ENCODE results near the gene KIAA1549. TPM values are rescaled to one million over a fixed set of nuclear protein-coding genes. Genes with fewer than 3 reads are reported as not detected.

The KIAA1549 gene
- total and polyA plus RNA-seq, 2 of the 8 experiments (the other 6 are each of a cell fraction or from before 2014, with no cell fraction given), result 6.5 to 17.3 TPM

- H3K23ac ChIP-seq (ENCODE audit: insufficient read length), result no peak within 1 kb of the TSS
- peak within 1 kb of the TSS in 1 of 4 experiments; percentile 43; a peak in 1 of 8 replicates for H3K4me3 ChIP-seq (ENCODE audit: extremely low read depth in 1 of 4, insufficient read depth in 2 of 4, low read depth in 3 of 4, low read length in 4 of 4)
- no peaks in the 10 kb centered on the region for H3K79me1 ChIP-seq (ENCODE audit: low read depth, low read length)
- ChIA-PET CTCF (ENCODE audit: partially characterized antibody) (interaction anchor here (0.6 to 2.7 kb wide), 10 partner anchors 11 to 370 kb away, joined by 3 to 15 read pairs (median 3); no protein-coding TSS in a partner anchor), POLR2A (ENCODE audit: partially characterized antibody) (no interaction called here)
- no peaks in the 10 kb centered on the region for H3K36me3 ChIP-seq (ENCODE audit: control insufficient read depth in 2 of 4, insufficient read depth in 4 of 4, low read length in 3 of 4)
- H2BK12ac ChIP-seq (ENCODE audit: low read depth, low read length), result peak within 1 kb of the TSS; percentile 52; the same call in 1 of the 2 replicates
- no peak within 1 kb of the TSS for H3K4ac ChIP-seq (replicated peaks; ENCODE audit: insufficient read length, low read depth, low read length)
- peak within 1 kb of the TSS; percentile 69; the same call in 1 of the 2 replicates for H2BK5ac ChIP-seq (ENCODE audit: low read depth, low read length)
- H3K18ac ChIP-seq (ENCODE audit: extremely low read depth, low read length), result peak within 1 kb of the TSS; percentile 55
- FAIRE-seq (peak; percentile 50), DNase-seq (ENCODE audit: low read depth in 1 of 2, low spot score in 2 of 2) (peak; percentile 70 to 73)
- H3K9me3 ChIP-seq (ENCODE audit: insufficient read depth in 2 of 2, low read depth in 1 of 2, low read length in 1 of 2), result no peaks in the 10 kb centered on the region
- no peak within 1 kb of the TSS for H2BK120ac ChIP-seq (replicated peaks; ENCODE audit: low read depth, low read length)
- peak within 1 kb of the TSS; percentile 37 to 61 for H3K4me2 ChIP-seq (ENCODE audit: insufficient read depth in 1 of 2, low read depth in 2 of 2, low read length in 2 of 2)
- H2BK20ac ChIP-seq (ENCODE audit: low read length), result peak within 1 kb of the TSS; percentile 67; the same call in 1 of the 2 replicates
- H4K20me1 ChIP-seq (replicated peaks in 1 of 2; ENCODE audit: control insufficient read depth in 1 of 2, insufficient read depth in 2 of 2, low read length in 2 of 2), result no peaks in the 10 kb centered on the region
- H4K5ac ChIP-seq (ENCODE audit: insufficient read length, low read depth, low read length), result no peak within 1 kb of the TSS
- H3K9ac ChIP-seq (replicated peaks in 1 of 4; ENCODE audit: extremely low read depth in 1 of 4, low read depth in 3 of 4, low read length in 3 of 4), result no peak within 1 kb of the TSS; a peak in 3 of 7 replicates
- peak within 1 kb of the TSS; percentile 97 for H2BK15ac ChIP-seq (ENCODE audit: low read length)
- no peak within 1 kb of the TSS for H2AK5ac ChIP-seq (ENCODE audit: low read depth, low read length)
- WGBS, 2 experiments (ENCODE audit: extremely low coverage in 1 of 2, insufficient coverage in 1 of 2, insufficient read length in 1 of 2, insufficient replicate concordance in 2 of 2, low coverage in 1 of 2, low lambda C conversion rate in 2 of 2, missing lambda C conversion rate in 1 of 2), result 13% methylated on average over 13 of the region's 14 CpGs; no CpG with 5 or more reads in 1 of the 2 experiments
- peaks cover 7% of the 10 kb centered on the region; the same call in 1 of the 2 replicates for H3K23me2 ChIP-seq (ENCODE audit: low read depth, low read length)
- H2AFZ ChIP-seq (ENCODE audit: low read length), result peak within 1 kb of the TSS; percentile 99
- H4K91ac ChIP-seq (replicated peaks; ENCODE audit: insufficient read length, low read length), result peak within 1 kb of the TSS; percentile 22
- peaks cover 7 to 18% (median 9%) of the 10 kb centered on the region in 4 experiments for H3K4me1 ChIP-seq (replicated peaks in 1 of 4; ENCODE audit: control insufficient read depth in 3 of 4, insufficient read depth in 4 of 4, low read length in 3 of 4)
- no peak within 1 kb of the TSS for H3K27ac ChIP-seq (ENCODE audit: low read depth, low read length)
- H3K79me2 ChIP-seq (ENCODE audit: control insufficient read depth in 1 of 2, insufficient read depth in 2 of 2, low read length in 2 of 2), result no peaks in the 10 kb centered on the region
- no peak within 1 kb of the TSS for H3K56ac ChIP-seq (replicated peaks; ENCODE audit: insufficient read length, low read depth, low read length)
- H4K8ac ChIP-seq (ENCODE audit: extremely low read depth, insufficient read depth, low read length), result no peak within 1 kb of the TSS
- no peaks in the 10 kb centered on the region; a peak in 1 of 7 replicates for H3K27me3 ChIP-seq (replicated peaks in 1 of 4; ENCODE audit: control insufficient read depth in 3 of 4, extremely low read depth in 1 of 4, insufficient read depth in 3 of 4, low read length in 3 of 4)
- no peak within 1 kb of the TSS for H3K14ac ChIP-seq (ENCODE audit: insufficient read length)
- TF ChIP-seq ASH2L (IDR thresholded peaks at IDR 0.05; ENCODE audit: low read length) (peak; percentile 56), KDM1A (IDR thresholded peaks at IDR 0.05; ENCODE audit: borderline replicate concordance, low read length) (peak; percentile 67; the same call in 1 of the 2 replicates), CEBPB (IDR thresholded peaks at IDR 0.05; ENCODE audit: low read depth, low read length) (no peak), EGR1 (IDR thresholded peaks at IDR 0.05; ENCODE audit: borderline replicate concordance, low read depth, low read length) (no peak), ATF3 (IDR thresholded peaks at IDR 0.05; ENCODE audit: insufficient read depth, low read depth, low read length) (no peak), ZNF274 (IDR thresholded peaks at IDR 0.05; ENCODE audit: borderline replicate concordance, extremely low read depth, low read length) (no peak), NRF1 (IDR thresholded peaks at IDR 0.05; ENCODE audit: low read depth, low read length) (no peak), RXRA (IDR thresholded peaks at IDR 0.05; ENCODE audit: insufficient read depth, low read depth, low read length) (no peak), RFX5 (IDR thresholded peaks at IDR 0.05; ENCODE audit: borderline replicate concordance, low read depth, low read length) (no peak), HDAC2 (IDR thresholded peaks at IDR 0.05; ENCODE audit: borderline replicate concordance in 1 of 2, low read depth in 2 of 2, low read length in 2 of 2) (peak in 1 of 2 experiments; percentile 61; a peak in 1 of 4 replicates), RAD21 (IDR thresholded peaks at IDR 0.05 in 1 of 2, conservative IDR thresholded peaks at IDR 0.05 in 1 of 2; ENCODE audit: low read depth in 2 of 2, low read length in 2 of 2) (peak; percentile 60 to 68)
These were observed 183.4 kb downstream of the KIAA1549 start, which contains the start of the genes ATP6V0A4 and TMEM213 for GRCh38 chr7:138797715-138798320. Gene ATP6V0A4 (minus strand): TSS chr7:138798196. CDS start chr7:138771247, 26,949 bp downstream. Gene TMEM213 (plus strand): TSS chr7:138797994. CDS start chr7:138798105, 111 bp downstream.

Measured in H1 (cell line).